SW480 (cell line): ENCODE results near the gene RPTOR.

ENCODE experiments used
- DNase-seq: peaks from one replicate; pipeline ENCODE4 v3.0.0-alpha.2; 2016; ENCODE audit warnings: low spot score

The RPTOR gene

DNA sequence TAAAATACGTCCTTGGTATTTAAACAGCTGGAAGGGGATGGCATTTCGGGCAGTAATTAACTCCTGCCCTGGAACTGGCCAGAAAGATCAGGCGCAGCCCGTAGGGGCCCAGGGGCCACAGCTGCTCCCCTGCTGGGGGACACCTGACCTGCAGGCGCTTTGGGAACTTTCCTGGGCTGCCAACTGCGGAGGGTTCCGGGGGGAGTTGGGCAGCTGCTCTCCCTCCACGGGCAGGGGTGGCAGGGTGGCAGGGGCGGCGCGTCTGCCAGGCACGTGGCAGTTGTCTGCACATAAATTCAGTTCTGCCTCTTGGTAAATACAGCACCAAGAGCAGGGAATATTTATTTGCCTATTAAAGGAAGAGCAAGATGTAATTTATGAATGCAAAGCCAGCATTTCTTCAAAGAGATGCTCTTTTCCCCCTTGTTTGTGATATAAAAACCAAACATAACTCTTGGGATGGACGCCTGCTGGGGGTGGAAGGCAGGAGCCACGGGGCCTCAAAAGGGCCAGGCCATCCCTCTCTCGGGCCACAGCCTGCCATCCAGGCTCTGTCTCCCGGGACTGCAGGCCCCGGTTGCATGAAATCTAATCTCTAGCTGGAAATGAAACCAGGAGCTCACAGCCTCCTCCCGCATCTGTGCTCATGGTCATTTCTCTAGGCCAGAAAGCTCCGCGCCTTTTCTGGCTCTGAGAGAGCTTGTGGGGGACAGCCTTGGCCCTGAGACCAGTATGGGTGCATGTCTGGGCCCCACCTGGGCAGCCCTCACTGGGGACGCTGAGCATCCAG is 417.1 kb downstream of the RPTOR start:
- DNase-seq = no peak

DNA sequence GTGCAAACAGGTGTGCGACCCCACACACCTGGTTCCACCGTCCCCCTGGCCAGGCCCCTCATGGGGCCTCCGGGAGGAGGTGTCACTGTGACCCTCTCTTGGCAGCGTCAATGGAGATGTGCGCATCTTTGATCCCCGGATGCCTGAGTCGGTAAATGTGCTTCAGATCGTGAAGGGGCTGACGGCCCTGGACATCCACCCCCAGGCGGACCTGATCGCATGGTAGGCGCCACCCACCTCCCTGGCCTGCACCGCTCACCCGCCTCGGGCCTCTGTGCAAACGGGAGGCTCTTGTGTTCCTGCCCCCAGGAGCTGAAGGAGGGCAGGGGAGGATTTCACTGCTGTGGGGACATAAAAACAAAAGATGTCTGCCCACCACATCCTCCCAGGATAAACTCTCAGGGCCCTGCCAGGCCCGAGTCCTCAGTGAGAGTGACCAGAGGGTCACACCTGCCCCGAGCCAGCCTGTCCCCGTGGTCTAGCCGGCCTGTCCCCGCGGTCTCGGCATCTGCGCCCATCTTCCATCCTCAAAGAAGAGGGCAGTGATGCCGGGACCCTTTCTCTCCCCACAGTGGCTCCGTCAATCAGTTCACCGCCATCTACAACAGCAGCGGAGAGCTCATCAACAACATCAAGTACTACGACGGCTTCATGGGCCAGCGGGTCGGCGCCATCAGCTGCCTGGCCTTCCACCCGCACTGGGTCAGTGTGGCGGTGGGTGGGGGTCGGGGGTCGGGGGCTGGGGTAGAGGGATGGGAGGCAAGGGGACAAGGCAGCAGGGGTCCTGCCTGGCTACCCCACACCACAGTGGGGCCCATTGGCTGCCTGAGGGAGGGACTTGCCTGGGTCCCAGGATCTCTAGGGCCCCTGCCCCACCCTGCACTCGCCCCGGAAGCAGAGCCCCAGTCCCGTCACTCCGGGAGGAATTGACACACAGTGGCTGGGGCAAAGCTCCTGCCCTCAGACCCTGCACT is 418.0 kb downstream of the RPTOR start:
- no peak for DNase-seq

DNA sequence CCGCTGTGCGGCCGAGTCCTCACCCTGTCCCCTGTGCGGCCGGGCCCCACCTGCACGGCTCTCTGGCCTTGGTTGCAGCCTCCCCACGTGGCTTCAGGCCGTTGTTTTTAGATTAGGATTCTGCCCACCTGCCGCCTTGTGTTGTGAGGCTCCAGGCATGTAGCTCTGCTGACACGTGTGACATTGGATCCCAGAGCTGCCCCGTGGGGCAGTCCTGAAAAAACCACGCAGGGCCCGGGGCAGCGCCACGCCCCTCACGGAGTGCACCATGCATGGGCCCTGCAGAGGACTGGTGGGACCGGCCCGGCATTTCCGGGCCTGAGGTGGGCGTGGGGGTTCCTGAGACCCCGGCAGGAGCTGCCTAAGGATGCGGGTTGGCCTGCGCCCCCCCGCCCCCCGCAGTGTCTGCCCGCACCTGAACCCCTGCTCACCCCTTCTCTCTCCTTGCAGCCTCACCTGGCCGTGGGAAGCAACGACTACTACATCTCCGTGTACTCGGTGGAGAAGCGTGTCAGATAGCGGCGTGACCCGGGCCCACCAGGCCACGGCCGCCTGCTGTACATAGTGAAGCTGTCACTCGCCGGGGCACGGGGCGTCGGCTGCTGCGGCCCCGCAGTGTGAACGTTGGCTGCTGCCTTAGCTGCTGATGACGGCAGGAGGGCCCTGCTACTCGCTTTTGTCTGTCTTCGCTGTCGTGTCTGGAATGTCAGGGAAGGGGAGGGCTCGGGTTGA is 419.3 kb downstream of the RPTOR start:
- DNase-seq = no peak

DNA sequence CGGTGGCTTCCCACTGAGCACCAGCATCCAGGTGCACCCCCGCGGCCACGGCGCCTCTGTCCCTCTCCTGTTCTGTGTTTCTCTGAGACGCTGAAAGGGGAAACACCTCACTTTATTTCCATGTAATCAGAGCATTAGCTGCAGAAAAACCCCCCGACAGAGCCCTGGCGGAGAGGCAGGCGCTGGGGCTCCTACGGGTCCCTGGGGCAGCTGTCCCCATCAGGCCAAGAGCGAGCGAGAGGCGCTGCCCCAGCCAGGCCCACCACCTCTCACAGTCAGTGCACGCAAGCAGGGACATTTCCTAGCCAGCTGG is 419.9 kb downstream of the RPTOR start:
- DNase-seq = no peak

DNA sequence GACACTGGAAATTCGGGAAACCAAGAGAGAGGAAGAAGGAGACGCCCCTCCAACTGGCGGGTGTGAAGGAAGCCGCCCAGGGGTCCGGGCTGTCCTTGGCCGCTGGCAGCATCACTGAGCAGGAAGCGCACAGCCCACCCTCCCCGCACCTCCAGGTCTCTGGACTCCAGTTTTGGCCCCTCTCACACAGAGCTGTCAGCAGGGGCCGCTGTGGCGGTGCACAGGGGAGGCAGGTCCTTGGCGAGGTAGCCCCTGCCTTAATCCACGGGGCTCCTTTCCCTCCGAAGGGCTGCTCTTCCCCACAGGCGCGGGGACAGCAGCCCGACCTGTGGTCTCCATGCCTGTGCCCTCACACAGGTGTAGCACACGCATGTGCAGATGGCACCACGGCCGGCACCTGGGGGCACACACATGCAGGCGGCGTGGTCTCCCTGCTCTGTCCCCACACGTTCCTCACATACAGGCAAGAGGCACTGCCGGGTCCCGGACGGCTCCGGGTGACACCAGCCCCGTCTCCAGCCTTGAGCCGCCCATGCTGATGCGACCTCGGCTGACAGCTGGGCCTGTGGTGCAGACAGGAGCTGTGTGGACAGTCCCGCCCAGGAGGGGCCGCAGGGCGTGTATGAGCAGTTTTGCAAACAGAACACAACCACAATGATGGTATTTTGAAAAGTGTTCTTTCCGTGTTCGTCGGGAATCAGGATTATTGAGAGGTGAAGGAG is 420.4 kb downstream of the RPTOR start:
- DNase-seq = no peak

DNA sequence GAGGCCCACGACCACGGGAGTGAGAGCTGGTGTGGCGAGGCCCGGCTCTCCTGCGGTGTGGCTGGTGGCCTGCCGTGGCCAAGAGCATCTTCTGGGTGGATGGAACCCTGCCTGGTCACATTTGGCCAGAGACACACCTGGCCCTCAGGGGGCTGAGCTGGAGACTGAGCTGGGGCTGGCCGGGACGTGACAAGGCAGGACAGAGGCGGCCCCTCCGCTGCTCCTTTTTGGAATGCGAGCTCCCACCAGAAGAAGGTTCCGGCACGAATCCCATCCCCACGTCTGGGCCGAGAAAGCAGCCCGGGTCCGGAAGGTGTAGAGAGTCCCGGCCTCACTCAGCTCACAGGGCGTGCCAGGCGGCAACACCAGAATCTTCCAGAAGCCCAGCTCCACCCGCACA is 421.0 kb downstream of the RPTOR start:
- DNase-seq = no peak

DNA sequence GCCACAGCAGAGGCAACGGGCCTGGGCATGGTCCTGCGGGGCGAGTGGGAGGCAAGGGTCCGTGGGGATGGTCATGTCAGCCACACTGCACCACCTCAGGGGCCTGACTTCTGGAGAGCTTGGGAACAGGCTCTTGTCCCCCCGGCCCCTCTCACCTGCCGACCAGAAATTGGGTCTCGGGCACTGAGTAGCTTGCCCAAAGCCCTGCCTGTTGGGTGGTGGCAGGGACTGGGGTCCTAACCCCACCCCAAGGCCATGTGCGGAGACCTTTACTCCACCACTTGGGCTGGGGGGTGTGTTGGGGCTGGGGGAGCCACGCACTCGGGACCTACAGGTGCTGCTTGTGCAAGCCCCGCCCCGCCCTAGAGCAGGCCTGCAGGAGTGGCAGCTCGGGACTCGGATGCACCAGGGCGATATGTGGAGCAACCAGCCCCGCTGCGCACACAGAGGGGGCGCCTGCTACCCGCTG is 422.8 kb downstream of the RPTOR start:
- DNase-seq = no peak

DNA sequence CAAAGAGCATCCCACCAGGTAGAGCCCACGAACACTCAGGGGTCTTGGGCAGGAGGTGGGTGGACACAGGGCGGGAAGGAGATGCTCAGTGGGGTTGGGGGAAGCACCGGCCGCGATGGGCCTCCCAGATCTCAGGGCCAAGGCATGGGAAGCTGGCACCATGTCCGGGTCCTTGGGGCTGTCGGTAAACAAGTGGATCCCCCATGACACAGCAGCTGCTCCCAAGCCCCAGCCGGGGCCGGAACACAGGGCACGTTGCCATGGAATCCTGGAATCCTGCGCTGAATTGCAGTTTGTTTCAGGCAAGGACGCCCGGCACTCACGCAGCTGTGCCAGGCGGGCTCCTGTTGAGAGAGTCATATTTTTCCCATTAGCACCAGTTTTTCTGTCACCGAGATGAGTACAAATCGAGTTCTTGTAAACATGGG is 424.0 kb downstream of the RPTOR start:
- DNase-seq = no peak

DNA sequence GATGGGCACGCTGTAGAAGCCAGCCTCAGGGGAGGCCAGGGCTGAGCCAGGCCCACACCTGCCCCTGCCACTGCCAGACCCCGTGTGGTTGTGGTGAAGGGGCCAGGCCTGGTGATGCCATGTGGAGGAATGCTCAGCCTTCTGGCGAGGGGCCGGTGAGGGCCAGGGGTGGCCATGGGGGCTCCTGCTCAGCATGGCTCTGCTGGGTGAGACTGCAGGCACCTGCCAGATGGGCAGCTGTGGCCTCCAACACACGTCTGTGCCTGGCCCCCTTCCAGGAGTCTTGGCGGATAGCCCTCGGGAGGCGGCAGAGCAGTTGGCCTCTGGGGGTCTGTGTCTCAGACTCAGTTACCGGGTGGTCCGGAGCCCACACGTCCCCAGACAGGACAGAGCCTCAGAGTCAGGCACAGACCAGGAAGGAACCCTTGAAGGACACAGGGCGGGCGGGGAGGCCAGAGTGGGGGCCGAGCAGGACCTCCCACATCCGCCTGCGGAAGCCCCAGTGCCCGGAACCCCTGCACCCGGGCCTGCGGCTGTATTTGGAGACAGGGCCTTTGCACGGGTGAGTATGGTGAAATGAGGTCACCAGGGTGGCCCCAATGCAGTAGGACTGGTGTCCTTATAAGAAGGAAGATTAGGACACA is 424.5 kb downstream of the RPTOR start:
- DNase-seq = no peak

DNA sequence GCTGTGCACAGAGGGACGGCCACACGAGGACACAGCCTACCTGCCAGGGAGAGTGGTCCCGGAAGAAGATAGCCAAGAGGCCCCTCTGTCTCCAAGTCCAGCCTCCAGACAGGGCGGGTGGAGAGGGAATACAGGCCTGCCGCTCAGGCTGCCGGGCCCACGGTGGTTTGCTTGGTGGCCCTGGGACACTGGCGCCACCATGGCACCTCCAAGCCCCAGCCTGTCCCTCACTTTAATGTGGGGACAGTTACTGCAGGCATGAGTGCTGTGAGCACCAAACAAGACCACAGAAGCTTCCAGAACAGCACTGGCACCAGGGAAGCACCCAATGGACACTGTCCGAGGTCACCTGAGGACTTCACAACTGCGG is 425.0 kb downstream of the RPTOR start:
- DNase-seq = no peak

DNA sequence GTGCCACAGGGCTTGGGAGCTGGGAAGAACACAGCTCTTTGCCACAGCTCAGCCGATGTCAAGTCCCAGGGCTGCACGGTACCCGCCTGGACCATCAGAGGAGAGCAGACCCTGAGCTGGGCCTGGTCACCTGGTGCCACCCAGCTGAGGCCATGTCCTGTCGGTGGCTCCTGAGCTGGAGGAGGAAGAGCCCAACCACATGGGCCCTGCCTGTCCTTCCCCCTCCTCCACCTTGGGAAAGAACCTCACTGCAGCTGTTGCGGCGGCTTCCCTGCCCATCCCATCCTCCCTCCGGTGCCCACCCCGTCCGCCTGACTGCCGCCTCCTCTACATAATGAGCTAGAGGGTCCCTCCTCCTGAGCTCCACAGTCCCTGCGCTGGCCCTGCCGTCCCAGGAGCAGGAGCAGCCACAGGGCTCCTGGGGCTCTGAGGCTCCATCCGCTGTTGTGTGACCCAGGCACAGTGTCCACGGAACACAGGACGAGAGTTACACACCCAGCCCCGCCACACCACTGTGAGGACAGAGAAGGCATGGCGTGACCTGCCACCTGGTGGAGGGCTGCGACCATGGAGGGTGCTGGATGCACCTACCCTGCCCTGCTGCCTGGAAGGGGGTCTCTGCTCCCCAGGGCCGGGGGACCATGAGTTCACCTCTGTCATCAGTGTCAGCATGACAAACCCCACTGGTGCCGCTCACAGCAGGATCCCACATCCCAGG is 425.6 kb downstream of the RPTOR start:
- peak; percentile 24 for DNase-seq

DNA sequence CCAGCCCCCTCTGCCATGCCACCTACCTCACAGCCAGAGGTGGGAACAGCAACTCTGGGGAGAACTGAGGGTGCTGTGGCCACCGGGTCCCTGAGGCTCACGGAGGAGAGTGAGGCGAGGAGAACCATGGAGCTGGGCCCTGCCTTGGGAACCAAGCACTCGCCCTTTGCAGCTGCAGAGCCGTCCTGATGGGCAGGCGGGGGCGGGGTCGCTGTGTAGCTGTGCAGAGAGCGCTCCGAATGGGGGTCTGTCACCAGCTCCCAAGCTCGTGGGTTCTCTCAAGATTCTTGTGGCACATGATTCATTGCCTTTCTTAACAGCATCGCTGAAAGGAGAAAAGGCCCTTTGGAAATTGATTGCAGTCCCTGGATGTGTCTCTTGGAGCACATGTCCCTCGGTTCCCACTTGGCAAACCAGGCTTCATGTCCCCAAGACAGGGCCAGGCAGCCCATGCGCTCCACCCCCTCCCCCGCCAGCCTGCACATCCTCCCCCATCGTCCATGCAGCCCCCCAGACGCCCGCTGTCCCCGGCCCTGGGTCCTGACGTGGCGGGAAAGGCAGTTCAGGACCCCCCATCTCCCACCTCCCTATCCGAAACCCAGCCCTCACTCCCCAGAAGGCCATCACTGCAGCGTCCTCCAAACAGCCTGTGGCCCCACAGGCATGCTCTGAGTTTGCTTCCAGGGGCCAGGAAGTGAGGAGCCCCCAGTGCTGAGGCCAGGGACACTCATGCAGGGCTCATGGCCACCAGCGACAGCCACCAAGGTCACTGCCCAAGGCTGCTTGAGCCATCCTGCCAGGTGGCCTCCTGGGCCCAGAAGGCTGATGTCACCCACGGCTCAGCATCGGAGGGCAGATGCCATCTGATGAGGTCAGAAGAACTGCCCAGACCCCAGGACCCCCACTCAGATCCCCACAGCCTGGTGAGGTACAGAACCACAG is 426.4 kb downstream of the RPTOR start:
- no peak for DNase-seq

DNA sequence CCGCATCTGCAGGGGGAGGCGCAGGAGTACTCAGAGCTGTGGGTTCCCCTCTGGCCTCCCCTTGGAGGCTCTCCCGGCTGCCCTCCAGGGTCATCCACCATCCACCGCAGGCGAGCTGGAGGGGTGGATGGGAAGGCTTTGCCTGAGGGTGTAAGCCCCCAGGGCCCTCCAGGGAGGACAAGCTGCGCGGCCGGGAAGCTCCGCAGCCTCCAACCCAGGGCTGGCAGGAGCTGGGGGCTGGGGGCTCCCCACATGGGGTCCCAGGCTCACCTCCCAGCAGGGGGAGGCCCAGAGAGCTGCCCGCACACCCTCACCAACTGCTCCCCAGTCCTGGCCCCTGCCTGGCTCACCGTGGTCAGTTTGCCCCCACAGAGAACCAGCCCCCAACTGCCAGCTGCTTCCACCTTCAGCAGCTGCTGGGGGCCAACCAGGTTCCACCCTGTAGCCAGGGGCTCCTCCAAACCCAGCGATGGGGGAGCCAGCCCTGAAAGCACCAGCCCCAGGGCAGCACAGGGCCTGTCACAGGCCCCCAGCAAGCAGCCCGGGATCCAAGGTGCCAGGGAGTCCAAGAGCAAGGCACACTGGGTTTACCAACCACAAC is 427.2 kb downstream of the RPTOR start:
- no peak for DNase-seq

DNA sequence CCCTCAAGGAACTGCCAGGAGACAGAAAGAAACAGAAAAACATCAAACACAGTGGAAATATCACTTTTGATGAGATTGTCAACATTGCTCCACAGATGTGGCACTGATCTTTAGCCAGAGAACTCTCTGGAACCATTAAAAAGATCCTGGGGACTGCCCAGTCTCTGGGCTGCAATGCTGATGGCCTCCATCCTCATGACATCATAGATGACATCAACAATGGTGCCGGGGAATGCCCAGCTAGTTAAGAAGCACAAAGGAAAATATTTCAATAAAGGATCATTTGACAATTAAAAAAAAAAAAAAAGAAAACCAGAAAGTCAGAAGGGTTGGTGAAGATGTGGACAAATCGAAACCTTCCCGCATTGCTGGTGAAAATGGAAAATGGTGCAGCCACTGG is 432.1 kb downstream of the RPTOR start:
- no peak for DNase-seq

DNA sequence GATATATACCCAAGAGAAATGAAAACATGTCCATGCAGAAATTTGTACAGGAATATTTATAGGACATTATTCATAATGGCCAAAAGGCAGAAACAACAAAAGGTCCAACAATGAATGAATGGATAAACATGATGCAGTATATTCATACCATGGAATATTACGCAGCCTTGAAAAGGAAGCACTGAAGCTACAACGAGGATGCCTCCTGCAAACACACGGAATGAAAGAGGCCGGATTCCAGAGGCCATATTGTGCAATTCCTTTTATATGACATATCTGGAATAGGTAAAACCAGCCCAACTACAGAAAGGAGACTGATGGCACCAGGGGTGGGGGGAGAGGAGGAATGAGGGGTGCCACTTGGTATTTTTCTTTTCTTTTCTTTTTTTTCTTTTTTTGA is 432.5 kb downstream of the RPTOR start:
- DNase-seq = no peak

DNA sequence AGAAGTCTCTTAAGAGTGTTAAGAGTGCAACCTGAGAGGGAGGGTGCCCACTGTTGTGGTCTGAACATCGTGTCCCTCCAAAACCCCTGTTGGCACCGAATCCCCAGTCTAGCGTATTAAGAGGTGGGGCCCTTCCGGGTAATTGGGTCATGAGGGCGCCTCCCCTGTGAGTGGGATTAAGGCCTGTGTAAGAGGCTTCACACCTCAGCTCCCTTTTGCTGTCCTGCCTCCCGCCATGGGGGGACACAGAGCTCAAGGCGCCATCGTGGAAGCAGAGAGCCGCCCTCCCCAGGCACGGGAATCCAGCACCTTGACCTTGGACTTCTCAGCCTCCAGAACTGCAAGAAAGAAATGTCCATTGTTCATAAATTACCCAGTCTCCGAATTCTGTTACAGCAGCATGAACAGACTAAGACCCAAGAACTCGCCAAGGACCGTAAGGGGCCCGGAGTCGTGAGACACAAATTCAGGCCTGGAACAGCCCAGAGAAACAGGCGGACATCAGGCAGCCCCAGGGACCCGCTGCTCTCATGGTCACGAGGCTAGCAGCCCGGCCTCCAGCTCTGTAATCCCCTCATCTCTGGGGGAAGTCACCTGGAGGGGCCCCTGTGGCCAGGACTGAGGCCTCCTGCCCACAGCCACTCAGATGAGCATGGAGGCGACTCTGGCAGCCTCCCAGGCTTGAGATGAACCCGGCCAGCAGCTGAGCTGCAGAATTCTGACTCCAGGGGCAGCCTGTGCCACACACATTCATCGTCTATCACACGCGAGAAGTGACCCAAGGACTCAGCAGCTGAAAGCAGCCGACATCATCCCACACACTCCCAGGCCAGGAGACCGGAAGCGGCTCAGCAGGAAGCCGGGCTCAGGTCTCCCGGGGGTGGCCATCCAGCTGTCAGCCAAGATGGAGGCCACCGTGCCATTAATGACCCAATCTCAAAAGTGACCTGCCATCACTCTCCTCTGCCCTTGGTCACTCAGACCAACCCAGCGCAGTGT is 434.2 kb downstream of the RPTOR start:
- no peak for DNase-seq

DNA sequence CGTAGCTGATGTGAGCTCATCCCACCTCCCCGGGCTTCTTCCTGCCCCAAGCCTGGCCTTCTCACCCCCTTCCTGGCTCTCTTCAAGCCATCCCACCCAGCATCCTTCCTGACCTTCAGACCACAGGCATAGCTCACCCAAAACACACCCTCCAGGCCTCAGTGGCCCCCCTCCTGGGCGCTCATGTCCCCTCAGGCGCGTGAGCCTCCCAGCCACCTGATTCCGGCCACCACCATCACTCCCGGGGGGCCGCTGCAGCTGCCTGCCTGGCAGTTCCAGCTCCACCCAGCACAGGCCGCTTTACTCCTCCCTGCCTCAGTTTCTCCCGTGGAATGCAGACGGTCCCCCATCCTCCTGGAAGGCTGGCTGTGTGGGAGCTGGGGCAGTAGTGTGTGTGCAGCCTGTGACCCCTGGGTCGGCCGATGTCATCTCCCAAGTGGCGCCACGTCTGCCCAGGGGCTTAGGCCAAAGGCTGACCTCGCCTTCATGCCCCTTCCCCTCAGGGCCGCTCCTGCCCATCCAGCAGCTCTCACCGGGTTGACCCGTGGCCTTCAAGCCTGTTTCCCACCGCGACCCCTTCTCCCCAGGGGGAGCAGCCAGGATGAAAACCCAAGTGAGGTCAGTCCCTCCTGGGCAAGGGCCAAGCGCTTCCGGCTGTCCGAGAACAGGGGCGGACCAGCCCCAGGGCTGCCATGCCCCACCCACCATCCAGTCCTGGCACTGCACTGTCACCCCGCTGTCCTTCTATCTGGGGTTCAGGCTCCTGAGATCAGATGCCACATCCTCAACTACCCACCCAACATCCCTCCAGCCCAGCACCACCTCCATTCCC is 435.1 kb downstream of the RPTOR start:
- no peak for DNase-seq
